Sciatic nerve (tissue), 2 donors: Measurements from ENCODE around the gene HOXD8. TPM values are rescaled to one million over a fixed set of nuclear protein-coding genes. Genes with fewer than 3 reads are reported as not detected.

ENCODE experiments used
- ATAC-seq: fragments of 200-7000 bp; cut with Tn5 transposase; one replicate; pipeline ENCODE4 v1.9.1; 2020; ENCODE audit warnings: mild to moderate bottlenecking, moderate library complexity
- DNase-seq: peaks from one replicate; pipeline ENCODE4 v3.0.0-alpha.2; 2020; ENCODE audit warnings: low spot score
- intact Hi-C: fragments of 100-400 bp; cut with DNase I; formaldehyde crosslinking; loops from one replicate; pipeline ENCODE4 v1.14.2; 2022
- total RNA-seq: library from RNA; stranded (reverse); fragmentation: NEBNext Ultra II Directional; extraction: Animal tissue kit (Norgen Biotek cat#: 25700); gene quantifications from one replicate; pipeline ENCODE4 v1.2.1, GENCODE V29; 2021
- donor health status: DM: no; HTN: no; CAD: no.
- donor health status: DM: no; HTN: no; CAD: no.

HOXD8 gene
- total RNA-seq, 1 donor from 2014 or later = 11.9 TPM

- DNase-seq (no peak), ATAC-seq (no peak)
- intact Hi-C loops = no loop called here
Measured at GRCh38 chr2:176110415-176111308, 18.8 kb upstream of the HOXD8 start.

GRCh38 chr2:176111309-176111663 lies 18.2 kb upstream of the HOXD8 start:
- no peak for DNase-seq
- intact Hi-C loops = no loop called here
- ATAC-seq = no peak

GRCh38 chr2:176111846-176112374 lies 17.6 kb upstream of the HOXD8 start:
- intact Hi-C loops = no loop called here
- DNase-seq (no peak), ATAC-seq (no peak)

GRCh38 chr2:176112375-176113302 lies 16.9 kb upstream of the HOXD8 start:
- intact Hi-C loops = no loop called here
- no peak for ATAC-seq
- DNase-seq = no peak

GRCh38 chr2:176114120-176114929 lies 15.2 kb upstream of the HOXD8 start:
- no peak for DNase-seq
- intact Hi-C loops = no loop called here
- no peak for ATAC-seq

GRCh38 chr2:176114930-176115625 lies 14.4 kb upstream of the HOXD8 start:
- DNase-seq = no peak

GRCh38 chr2:176115883-176116813 lies 13.4 kb upstream of the HOXD8 start, which contains the start of gene HOXD10:
HOXD10 (plus strand) TSS chr2:176116778; CDS start chr2:176116834, 56 bp downstream.
- ATAC-seq = peak; percentile 59
- intact Hi-C loops = no loop called here
- DNase-seq = no peak

More at GRCh38 chr2:176114930-176115625, 14.4 kb upstream of the HOXD8 start:
- ATAC-seq = no peak
- intact Hi-C loops = no loop called here

- intact Hi-C loops = no loop called here
- DNase-seq (no peak), ATAC-seq (no peak)
Measured at GRCh38 chr2:176117162-176117822, 12.2 kb upstream of the HOXD8 start.

GRCh38 chr2:176117823-176118371 lies 11.6 kb upstream of the HOXD8 start:
- intact Hi-C loops = no loop called here

GRCh38 chr2:176118601-176119339 lies 10.7 kb upstream of the HOXD8 start:
- intact Hi-C loops = no loop called here
- DNase-seq = no peak
- ATAC-seq = no peak

More at GRCh38 chr2:176117823-176118371, 11.6 kb upstream of the HOXD8 start:
- no peak for ATAC-seq
- DNase-seq = no peak

GRCh38 chr2:176120364-176121189 lies 8.9 kb upstream of the HOXD8 start:
- no peak for ATAC-seq
- intact Hi-C loops = loop anchor here (10.0 kb wide), 1 partner anchor 1034 kb away; no protein-coding TSS in a partner anchor
- DNase-seq = no peak

GRCh38 chr2:176121190-176122051 lies 8.1 kb upstream of the HOXD8 start:
- no peak for ATAC-seq
- intact Hi-C loops = loop anchor here (10.0 kb wide), 1 partner anchor 1033 kb away; no protein-coding TSS in a partner anchor

GRCh38 chr2:176122052-176122682 lies 7.3 kb upstream of the HOXD8 start:
- DNase-seq (no peak), ATAC-seq (peak; percentile 23)
- intact Hi-C loops = loop anchor here (10.0 kb wide), 1 partner anchor 1033 kb away; no protein-coding TSS in a partner anchor

More at GRCh38 chr2:176121190-176122051, 8.1 kb upstream of the HOXD8 start:
- DNase-seq = no peak
